Body of pancreas (tissue), 4 donors: ENCODE measurements around the gene SGMS2. TPM values are rescaled to one million over a fixed set of nuclear protein-coding genes. Genes with fewer than 3 reads are reported as not detected.

ENCODE experiments used
- ATAC-seq: fragments of 150-250 bp; one replicate; pipeline ENCODE4 v1.9.1; 2016
- DNase-seq, 4 donors: peaks; one replicate each; pipeline ENCODE4 v3.0.0-alpha.2; 2019
- H3K27ac ChIP-seq, 4 donors: fragments of 200-600 bp; sonication (generic); 1 replicate in 3 of 4; 2 replicates in 1 of 4; pipeline versions ENCODE4 v1.5.1 to v1.6.1; 2016 to 2019; ENCODE audit warnings: mild to moderate bottlenecking in 1 of 4, mixed read lengths in 1 of 4, moderate library complexity in 1 of 4
- H3K27me3 ChIP-seq, 2 donors: fragments of 200-600 bp; sonication (generic); one replicate each; pipeline ENCODE4 v1.6.0; 2016; ENCODE audit warnings: mild to moderate bottlenecking in 1 of 2
- H3K36me3 ChIP-seq, 2 donors: fragments of 200-600 bp; sonication (generic); replicated peaks in 1 of 2; 2 replicates each; pipeline ENCODE4 v1.5.1; 2016; ENCODE audit warnings: low read depth in 2 of 2; ENCODE audit not compliant: insufficient read depth in 1 of 2
- H3K4me1 ChIP-seq: fragments of 200-600 bp; sonication (generic); one replicate; pipeline ENCODE4 v1.6.0; 2016
- H3K4me3 ChIP-seq, 2 donors: fragments of 200-600 bp; sonication (generic); 1 replicate in 1 of 2; 2 replicates in 1 of 2; pipeline ENCODE4 v1.5.1; 2016 to 2019
- H3K9me3 ChIP-seq, 3 donors: fragments of 200-600 bp; sonication (generic); 1 replicate in 2 of 3; 2 replicates in 1 of 3; pipeline ENCODE4 v1.5.1; 2016
- POLR2A ChIP-seq, 3 donors: fragments of 450-650 bp; IDR thresholded peaks; one replicate each; pipeline ENCODE4 v1.6.1; 2016; ENCODE audit warnings: antibody characterized with exemption in 3 of 3, mild to moderate bottlenecking in 2 of 3
- WGBS, 2 donors: methylation state at CpG; one replicate each; pipeline ENCODE4 v1.1.5; 2017; 5-methylcytosine and 5-hydroxymethylcytosine counted together
- intact Hi-C: fragments of 100-400 bp; cut with DNase I; formaldehyde crosslinking; loops from one replicate; pipeline ENCODE4 v1.15.1; 2023
- total RNA-seq, 2 donors: library from RNA; depleted of rRNA; stranded (reverse); fragments of >200 nt; gene quantifications; one replicate each; pipeline ENCODE4 v1.1.0, GENCODE V29; 2016
- TF ChIP-seq, protein P1 (sequence below), 7 experiments: fragments of 450-650 bp in 4 of 7; fragments of 200-600 bp in 3 of 7; sonication (generic) in 3 of 7; IDR thresholded peaks; one replicate each; pipeline ENCODE4 v1.5.1; 2016 to 2019; ENCODE audit warnings: antibody characterized with exemption in 7 of 7

SGMS2 gene
- total RNA-seq, 2 donors from 2014 or later: 32.2 to 36.9 TPM

DNA sequence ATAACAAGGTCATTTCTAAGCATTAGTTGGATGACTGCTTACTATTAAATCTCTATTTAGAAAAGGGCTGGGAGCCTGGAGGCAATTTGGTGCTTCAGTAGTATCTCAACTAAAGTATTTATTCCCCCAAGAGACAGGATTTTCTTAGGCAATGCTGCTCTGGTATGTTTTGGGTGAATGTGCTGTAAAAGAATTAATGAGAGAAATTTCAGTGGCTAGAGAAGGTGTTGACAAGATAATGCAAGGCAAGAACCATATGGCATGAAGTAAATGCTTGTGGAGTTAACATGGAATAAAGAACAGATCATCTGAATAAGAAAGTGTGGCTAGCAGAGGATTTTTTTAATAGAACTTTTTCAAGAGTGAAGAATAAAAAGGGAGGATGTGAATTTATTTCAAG is 110.5 kb downstream of the SGMS2 start:
- Histone ChIP-seq H3K36me3 (no peaks in the 10 kb centered on the region), H3K9me3 (no peaks in the 10 kb centered on the region), H3K27ac (no peak overlapping the region), H3K27me3 (no peaks in the 10 kb centered on the region), H3K4me3 (no peak overlapping the region), H3K4me1 (peaks cover 19% of the 10 kb centered on the region)
- TF ChIP-seq POLR2A (IDR thresholded peaks at IDR 0.05): no peak
- TF ChIP-seq, protein P1, sequence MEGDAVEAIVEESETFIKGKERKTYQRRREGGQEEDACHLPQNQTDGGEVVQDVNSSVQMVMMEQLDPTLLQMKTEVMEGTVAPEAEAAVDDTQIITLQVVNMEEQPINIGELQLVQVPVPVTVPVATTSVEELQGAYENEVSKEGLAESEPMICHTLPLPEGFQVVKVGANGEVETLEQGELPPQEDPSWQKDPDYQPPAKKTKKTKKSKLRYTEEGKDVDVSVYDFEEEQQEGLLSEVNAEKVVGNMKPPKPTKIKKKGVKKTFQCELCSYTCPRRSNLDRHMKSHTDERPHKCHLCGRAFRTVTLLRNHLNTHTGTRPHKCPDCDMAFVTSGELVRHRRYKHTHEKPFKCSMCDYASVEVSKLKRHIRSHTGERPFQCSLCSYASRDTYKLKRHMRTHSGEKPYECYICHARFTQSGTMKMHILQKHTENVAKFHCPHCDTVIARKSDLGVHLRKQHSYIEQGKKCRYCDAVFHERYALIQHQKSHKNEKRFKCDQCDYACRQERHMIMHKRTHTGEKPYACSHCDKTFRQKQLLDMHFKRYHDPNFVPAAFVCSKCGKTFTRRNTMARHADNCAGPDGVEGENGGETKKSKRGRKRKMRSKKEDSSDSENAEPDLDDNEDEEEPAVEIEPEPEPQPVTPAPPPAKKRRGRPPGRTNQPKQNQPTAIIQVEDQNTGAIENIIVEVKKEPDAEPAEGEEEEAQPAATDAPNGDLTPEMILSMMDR (IDR thresholded peaks at IDR 0.05): no peak
- DNase-seq (no peak), ATAC-seq (no peak)
- intact Hi-C loops: no loop called here

DNA sequence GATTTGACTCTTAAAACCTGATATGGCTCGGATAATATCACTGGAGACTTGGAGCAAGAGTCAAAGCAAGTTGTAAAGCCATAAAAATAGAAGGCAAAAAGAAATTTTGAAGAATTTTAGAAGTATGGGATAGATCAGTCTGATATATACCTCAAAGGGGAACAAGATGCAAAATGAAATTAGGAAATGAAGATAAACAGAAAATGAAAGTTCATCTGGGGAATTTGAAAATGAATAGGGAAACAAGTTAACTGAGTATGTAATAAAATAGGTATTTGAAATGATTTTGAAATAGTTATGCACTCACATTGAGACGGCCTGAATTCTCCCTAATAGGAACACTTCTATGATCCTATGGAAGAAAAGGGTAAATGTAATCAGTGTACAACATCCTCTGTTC is 112.3 kb downstream of the SGMS2 start:
- H3K27ac ChIP-seq: no peak overlapping the region
- peaks cover 8% of the 10 kb centered on the region for H3K4me1 ChIP-seq
- intact Hi-C loops: no loop called here
- H3K9me3 ChIP-seq: no peaks in the 10 kb centered on the region
- H3K27me3 ChIP-seq: no peaks in the 10 kb centered on the region
- no peaks in the 10 kb centered on the region for H3K36me3 ChIP-seq
- DNase-seq (no peak), ATAC-seq (no peak)
- TF ChIP-seq POLR2A (IDR thresholded peaks at IDR 0.05): no peak
- TF ChIP-seq, protein P1 (IDR thresholded peaks at IDR 0.05): no peak
- 77 to 86% methylated on average over 2 of the region's 2 CpGs for WGBS, 2 donors
- no peak overlapping the region for H3K4me3 ChIP-seq

DNA sequence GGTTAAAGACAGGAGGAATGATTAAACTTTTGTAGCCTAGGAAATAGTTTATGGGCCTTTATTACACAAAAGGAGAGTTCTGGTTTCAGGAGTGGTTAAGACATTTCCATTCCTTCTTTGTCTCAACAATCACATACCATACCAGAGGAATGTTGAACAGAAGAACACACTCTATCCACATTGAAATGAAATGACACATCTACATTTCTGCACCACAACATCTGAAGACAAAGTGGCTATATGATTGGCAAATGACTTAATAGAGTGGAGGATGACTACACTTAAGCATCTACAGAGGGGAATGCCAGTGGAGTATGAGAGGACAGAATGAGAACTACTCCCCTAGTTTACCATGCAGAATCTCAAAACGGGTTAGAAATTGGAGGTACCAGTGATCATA is 114.6 kb downstream of the SGMS2 start:
- Histone ChIP-seq H3K4me3 (no peak overlapping the region), H3K36me3 (no peaks in the 10 kb centered on the region), H3K4me1 (no peaks in the 10 kb centered on the region), H3K27ac (no peak overlapping the region), H3K27me3 (no peaks in the 10 kb centered on the region), H3K9me3 (no peaks in the 10 kb centered on the region)
- TF ChIP-seq POLR2A (IDR thresholded peaks at IDR 0.05): no peak
- TF ChIP-seq, protein P1 (IDR thresholded peaks at IDR 0.05): no peak
- 86 to 90% methylated on average over 1 of the region's 1 CpG for WGBS, 2 donors
- intact Hi-C loops: no loop called here
- no peak for DNase-seq
- no peak for ATAC-seq

DNA sequence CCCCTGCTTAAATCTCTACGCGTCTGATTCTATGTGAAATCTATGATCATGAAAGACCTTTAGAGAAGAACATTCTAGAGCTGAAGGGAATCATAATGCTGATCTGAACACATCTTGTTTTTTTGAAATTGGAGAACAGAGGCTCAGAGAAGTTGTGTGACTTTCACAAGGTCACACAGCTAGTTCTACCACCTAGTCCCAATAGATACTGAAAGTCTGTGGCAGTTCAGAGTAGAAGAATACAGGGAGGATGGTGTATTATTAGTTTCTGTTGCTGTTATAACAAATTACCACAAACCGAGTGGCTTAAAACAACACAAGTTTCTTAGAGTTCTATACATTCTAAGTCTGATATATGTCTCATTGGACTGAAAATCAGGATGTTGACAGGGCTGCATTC is 121.1 kb downstream of the SGMS2 start:
- ATAC-seq: no peak
- no peak for DNase-seq
- Histone ChIP-seq H3K36me3 (no peaks in the 10 kb centered on the region), H3K4me1 (no peaks in the 10 kb centered on the region), H3K27me3 (no peaks in the 10 kb centered on the region), H3K4me3 (no peak overlapping the region), H3K27ac (no peak overlapping the region), H3K9me3 (no peaks in the 10 kb centered on the region)
- WGBS, 2 donors: 91 to 97% methylated on average over 3 of the region's 3 CpGs
- intact Hi-C loops: no loop called here
- TF ChIP-seq POLR2A (IDR thresholded peaks at IDR 0.05): no peak
- TF ChIP-seq, protein P1 (IDR thresholded peaks at IDR 0.05): no peak

DNA sequence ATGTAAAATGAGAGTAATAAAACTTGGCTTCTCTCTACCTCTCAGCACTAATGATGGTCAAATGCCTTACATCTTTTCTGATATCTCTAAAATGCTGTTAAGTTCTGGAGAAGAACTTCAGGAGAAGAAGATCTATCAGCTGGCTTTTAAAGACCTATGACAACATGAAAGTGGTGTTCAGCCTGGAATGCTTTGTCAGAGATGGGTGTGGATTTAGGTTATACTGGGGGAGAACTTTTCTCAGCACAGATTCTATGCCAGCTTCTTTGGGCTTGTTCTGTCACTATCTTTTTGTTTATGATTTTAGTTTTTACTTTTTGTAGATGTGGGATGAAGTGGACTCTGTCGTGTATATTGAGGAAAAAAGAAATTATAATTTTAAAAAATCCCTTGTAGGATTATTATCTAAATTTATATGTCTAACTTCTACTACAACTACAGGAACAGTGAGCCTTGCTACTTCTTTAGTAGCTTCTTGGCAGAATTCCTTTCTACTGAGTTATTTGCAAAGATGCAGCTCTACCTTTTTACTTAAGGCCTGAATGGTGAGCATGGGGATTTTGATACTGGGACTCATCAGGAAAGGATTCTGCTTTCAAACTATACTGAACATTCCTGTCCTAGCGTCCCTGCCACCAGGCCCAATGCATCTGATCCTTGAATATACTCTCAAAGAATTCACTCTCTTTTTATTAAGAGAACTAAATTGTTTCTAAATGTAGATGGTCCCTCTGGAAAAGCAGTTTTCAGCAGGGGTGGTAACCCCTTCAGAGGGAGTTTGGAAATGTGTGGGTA is 126.2 kb downstream of the SGMS2 start:
- Histone ChIP-seq H3K27ac (no peak overlapping the region), H3K4me3 (no peak overlapping the region), H3K9me3 (peaks cover 0 to 5% (median 0%) of the 10 kb centered on the region in 3 donors), H3K4me1 (no peaks in the 10 kb centered on the region), H3K36me3 (no peaks in the 10 kb centered on the region), H3K27me3 (no peaks in the 10 kb centered on the region)
- DNase-seq (no peak), ATAC-seq (no peak)
- TF ChIP-seq POLR2A (IDR thresholded peaks at IDR 0.05): no peak
- TF ChIP-seq, protein P1 (IDR thresholded peaks at IDR 0.05): no peak
- intact Hi-C loops: no loop called here
- WGBS, 2 donors: 81 to 96% methylated on average over 2 of the region's 2 CpGs
